CD14-positive monocyte (primary cell): ENCODE results near the gene FADS1. TPM values are rescaled to one million over a fixed set of nuclear protein-coding genes. Genes with fewer than 3 reads are reported as not detected.

Source experiments
- DNase-seq, 3 donors: peaks; one replicate each; pipeline ENCODE4 v3.0.0-alpha.2; 2011 to 2022
- H2AFZ ChIP-seq: 2 replicates; pipeline ENCODE4 v1.6.0; 2012; ENCODE audit warnings: mild to moderate bottlenecking, low read depth, low read length, inconsistent platforms; ENCODE audit not compliant: insufficient read depth, poor library complexity, severe bottlenecking
- H3K27ac ChIP-seq, 2 donors: 1 replicate in 1 of 2; 2 replicates in 1 of 2; pipeline ENCODE4 v1.5.1; 2012 to 2013; ENCODE audit warnings: low read length in 2 of 2, control low read depth in 1 of 2, inconsistent platforms in 1 of 2, low read depth in 1 of 2, mild to moderate bottlenecking in 1 of 2
- H3K27me3 ChIP-seq, 2 donors: one replicate each; pipeline versions ENCODE4 v1.6.0 to v1.6.1; 2011 to 2013; ENCODE audit warnings: low read length in 2 of 2; ENCODE audit not compliant: control insufficient read depth in 2 of 2, insufficient read depth in 2 of 2
- H3K36me3 ChIP-seq, 2 donors: replicated peaks in 1 of 2; 1 replicate in 1 of 2; 2 replicates in 1 of 2; pipeline versions ENCODE4 v1.5.1 to v1.6.1; 2012 to 2013; ENCODE audit warnings: low read length in 2 of 2, control low read depth in 1 of 2, inconsistent platforms in 1 of 2, mild to moderate bottlenecking in 1 of 2; ENCODE audit not compliant: insufficient read depth in 2 of 2, control insufficient read depth in 1 of 2
- H3K4me1 ChIP-seq, 2 donors: 1 replicate in 1 of 2; 2 replicates in 1 of 2; pipeline versions ENCODE4 v1.5.1 to v1.6.1; 2012 to 2013; ENCODE audit warnings: low read length in 2 of 2, control low read depth in 1 of 2, inconsistent platforms in 1 of 2, mild to moderate bottlenecking in 1 of 2, moderate library complexity in 1 of 2; ENCODE audit not compliant: insufficient read depth in 2 of 2, control insufficient read depth in 1 of 2
- H3K4me2 ChIP-seq: replicated peaks from 2 replicates; pipeline ENCODE3; 2012; ENCODE audit warnings: low read length, moderate library complexity, mild to moderate bottlenecking; ENCODE audit not compliant: poor library complexity, severe bottlenecking; ENCODE audit errors: extremely low read depth
- H3K4me3 ChIP-seq, 3 experiments: fragments of 200-600 bp in 1 of 3; sonication (generic) in 1 of 3; replicated peaks in 1 of 3; 1 replicate in 2 of 3; 2 replicates in 1 of 3; pipeline ENCODE4 v1.5.1; 2011 to 2013; ENCODE audit warnings: low read length in 3 of 3, mild to moderate bottlenecking in 3 of 3, control low read depth in 2 of 3, low read depth in 2 of 3, inconsistent platforms in 1 of 3, moderate library complexity in 1 of 3
- H3K79me2 ChIP-seq: 2 replicates; pipeline ENCODE4 v1.6.0; 2012; ENCODE audit warnings: mild to moderate bottlenecking, control low read depth, inconsistent platforms, low read length, moderate library complexity; ENCODE audit not compliant: insufficient read depth
- H3K9ac ChIP-seq: 2 replicates; pipeline ENCODE4 v1.6.0; 2017; ENCODE audit warnings: low read length, mild to moderate bottlenecking; ENCODE audit not compliant: insufficient read depth, poor library complexity, severe bottlenecking
- H3K9me3 ChIP-seq, 2 donors: replicated peaks in 1 of 2; 1 replicate in 1 of 2; 2 replicates in 1 of 2; pipeline versions ENCODE4 v1.5.1 to v1.6.1; 2012 to 2013; ENCODE audit warnings: low read length in 2 of 2, control low read depth in 1 of 2; ENCODE audit not compliant: control insufficient read depth in 1 of 2, insufficient read depth in 1 of 2
- H4K20me1 ChIP-seq: 2 replicates; pipeline ENCODE4 v1.6.0; 2012; ENCODE audit warnings: mild to moderate bottlenecking, low read length, control low read depth, moderate library complexity; ENCODE audit not compliant: insufficient read depth
- H3K27ac Mint-ChIP-seq, 7 donors: one replicate each; pipeline ENCODE4 v1.8.0; 2020; ENCODE audit warnings: mild to moderate bottlenecking in 7 of 7, mixed read lengths in 7 of 7, moderate library complexity in 6 of 7, inconsistent platforms in 2 of 7
- H3K27me3 Mint-ChIP-seq, 3 donors: one replicate each; pipeline ENCODE4 v1.8.0; 2021 to 2022; ENCODE audit warnings: low read depth in 3 of 3, mild to moderate bottlenecking in 3 of 3, mixed read lengths in 3 of 3, moderate library complexity in 3 of 3, inconsistent platforms in 1 of 3
- H3K36me3 Mint-ChIP-seq, 2 donors: one replicate each; pipeline ENCODE4 v1.8.0; 2020; ENCODE audit warnings: mixed read lengths in 2 of 2, inconsistent platforms in 1 of 2, mild to moderate bottlenecking in 1 of 2
- H3K4me1 Mint-ChIP-seq: one replicate; pipeline ENCODE4 v1.8.0; 2020; ENCODE audit warnings: mild to moderate bottlenecking, mixed read lengths
- H3K4me3 Mint-ChIP-seq, 2 donors: one replicate each; pipeline ENCODE4 v1.8.0; 2020; ENCODE audit warnings: mild to moderate bottlenecking in 2 of 2, mixed read lengths in 2 of 2, moderate library complexity in 1 of 2
- H3K9me3 Mint-ChIP-seq, 7 donors: one replicate each; pipeline ENCODE4 v1.8.0; 2020 to 2022; ENCODE audit warnings: mixed read lengths in 7 of 7, mild to moderate bottlenecking in 6 of 7, moderate library complexity in 6 of 7, inconsistent platforms in 2 of 7
- CTCF ChIP-seq: fragments of 200-600 bp; IDR thresholded peaks from one replicate; pipeline ENCODE4 v1.8.0; 2022; ENCODE audit warnings: antibody characterized with exemption, mild to moderate bottlenecking
- WGBS: methylation state at CpG from one replicate; pipeline ENCODE4 v1.1.5; 2013; ENCODE audit warnings: missing lambda C conversion rate; ENCODE audit not compliant: insufficient coverage; 5-methylcytosine and 5-hydroxymethylcytosine counted together
- intact Hi-C, 2 donors: fragments of 100-400 bp; cut with micrococcal nuclease; formaldehyde crosslinking; loops; one replicate each; pipeline versions ENCODE4 v1.15.0 to v1.15.1; 2023
- polyA plus RNA-seq, 3 donors: library from polyadenylated mRNA; depleted of rRNA in 1 of 3; unstranded in 2 of 3; stranded (reverse) in 1 of 3; fragments of 300-500 nt in 2 of 3; fragments of >200 nt in 1 of 3; fragmentation: Illumina TruSeq in 2 of 3; gene quantifications; 1 replicate in 2 of 3; 2 replicates in 1 of 3; pipeline ENCODE4 v1.2.3, GENCODE V29; 2012 to 2021

Gene FADS1
- polyA plus RNA-seq, 3 donors, result 10.6 to 31.8 (median 29.2) TPM

GRCh38 chr11:61860054-61860903 is 43.5 kb upstream of the FADS1 start:
- H3K4me3 ChIP-seq, result no peak overlapping the region
- no peaks in the 10 kb centered on the region for H3K4me1 Mint-ChIP-seq
- peaks cover 7 to 24% of the 10 kb centered on the region in 2 donors for H3K36me3 ChIP-seq
- peaks cover 0 to 2% (median 0%) of the 10 kb centered on the region in 3 donors for H3K27me3 Mint-ChIP-seq
- H3K27ac ChIP-seq, result no peak overlapping the region
- no peaks in the 10 kb centered on the region for H3K27me3 ChIP-seq
- no peaks in the 10 kb centered on the region for H3K9me3 ChIP-seq
- TF ChIP-seq CTCF, result no peak
- H3K9me3 Mint-ChIP-seq, result no peaks in the 10 kb centered on the region
- no peak for DNase-seq
- intact Hi-C loops, result no loop called here
- H3K4me2 ChIP-seq, result no peak overlapping the region
- no peak overlapping the region for H2AFZ ChIP-seq
- no peak overlapping the region for H3K9ac ChIP-seq
- no peaks in the 10 kb centered on the region for H3K4me1 ChIP-seq
- H3K4me3 Mint-ChIP-seq, result no peak overlapping the region
- no peaks in the 10 kb centered on the region for H3K79me2 ChIP-seq
- peak overlapping the region in 3 of 7 donors; percentile 17 to 66 (median 40) for H3K27ac Mint-ChIP-seq
- 97% methylated on average over 16 of the region's 16 CpGs for WGBS
- peaks cover 18 to 82% of the 10 kb centered on the region in 2 donors for H3K36me3 Mint-ChIP-seq
- H4K20me1 ChIP-seq, result no peaks in the 10 kb centered on the region

GRCh38 chr11:61855939-61856680 is 39.3 kb upstream of the FADS1 start:
- no peak for DNase-seq
- no peak overlapping the region for H3K4me3 ChIP-seq
- no peaks in the 10 kb centered on the region for H3K79me2 ChIP-seq
- TF ChIP-seq CTCF, result no peak
- peaks cover 20 to 86% of the 10 kb centered on the region in 2 donors for H3K36me3 Mint-ChIP-seq
- WGBS, result 96% methylated on average over 12 of the region's 12 CpGs
- H3K27ac Mint-ChIP-seq, result no peak overlapping the region
- H3K9ac ChIP-seq, result no peak overlapping the region
- no peaks in the 10 kb centered on the region for H3K9me3 Mint-ChIP-seq
- intact Hi-C loops, result no loop called here
- peaks cover 20 to 26% of the 10 kb centered on the region in 2 donors for H3K36me3 ChIP-seq
- H3K27me3 ChIP-seq, result no peaks in the 10 kb centered on the region
- no peak overlapping the region for H3K4me3 Mint-ChIP-seq
- no peaks in the 10 kb centered on the region for H3K27me3 Mint-ChIP-seq
- H3K4me1 ChIP-seq, result no peaks in the 10 kb centered on the region
- H2AFZ ChIP-seq, result no peak overlapping the region
- H3K4me2 ChIP-seq, result no peak overlapping the region
- H3K9me3 ChIP-seq, result no peaks in the 10 kb centered on the region
- H3K4me1 Mint-ChIP-seq, result peaks cover 1% of the 10 kb centered on the region
- no peaks in the 10 kb centered on the region for H4K20me1 ChIP-seq
- no peak overlapping the region for H3K27ac ChIP-seq
